GM12874 (cell line): ENCODE measurements around the gene LINGO3.

ENCODE experiments used
- TF ChIP-seq, protein P1 (sequence below): IDR thresholded peaks from 2 replicates; pipeline ENCODE4 v1.5.1; 2011; ENCODE audit warnings: low read depth, mild to moderate bottlenecking, control low read depth, low read length, moderate library complexity; ENCODE audit not compliant: insufficient read depth

LINGO3 gene

DNA sequence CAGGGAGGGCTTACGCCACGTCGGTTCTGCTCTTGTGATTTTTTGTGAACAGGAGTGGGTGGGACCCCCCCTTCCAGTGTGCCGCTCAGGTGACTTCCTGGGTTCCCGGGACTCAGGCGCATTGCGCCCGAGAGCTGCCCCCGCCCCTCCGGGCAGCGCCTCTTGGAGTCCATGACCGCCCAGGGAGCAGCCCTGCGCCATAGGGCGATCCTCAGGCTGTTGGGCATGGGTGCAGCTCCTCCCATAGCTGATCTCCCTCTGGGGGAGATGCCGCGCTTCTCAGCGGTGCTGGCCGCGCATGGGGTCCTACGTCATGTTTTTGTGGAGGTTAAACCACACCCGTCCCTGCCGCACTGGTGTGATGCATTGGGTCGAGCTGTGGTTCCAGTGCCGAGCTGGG, 44.2 kb upstream of the LINGO3 start:
- TF ChIP-seq, protein P1, sequence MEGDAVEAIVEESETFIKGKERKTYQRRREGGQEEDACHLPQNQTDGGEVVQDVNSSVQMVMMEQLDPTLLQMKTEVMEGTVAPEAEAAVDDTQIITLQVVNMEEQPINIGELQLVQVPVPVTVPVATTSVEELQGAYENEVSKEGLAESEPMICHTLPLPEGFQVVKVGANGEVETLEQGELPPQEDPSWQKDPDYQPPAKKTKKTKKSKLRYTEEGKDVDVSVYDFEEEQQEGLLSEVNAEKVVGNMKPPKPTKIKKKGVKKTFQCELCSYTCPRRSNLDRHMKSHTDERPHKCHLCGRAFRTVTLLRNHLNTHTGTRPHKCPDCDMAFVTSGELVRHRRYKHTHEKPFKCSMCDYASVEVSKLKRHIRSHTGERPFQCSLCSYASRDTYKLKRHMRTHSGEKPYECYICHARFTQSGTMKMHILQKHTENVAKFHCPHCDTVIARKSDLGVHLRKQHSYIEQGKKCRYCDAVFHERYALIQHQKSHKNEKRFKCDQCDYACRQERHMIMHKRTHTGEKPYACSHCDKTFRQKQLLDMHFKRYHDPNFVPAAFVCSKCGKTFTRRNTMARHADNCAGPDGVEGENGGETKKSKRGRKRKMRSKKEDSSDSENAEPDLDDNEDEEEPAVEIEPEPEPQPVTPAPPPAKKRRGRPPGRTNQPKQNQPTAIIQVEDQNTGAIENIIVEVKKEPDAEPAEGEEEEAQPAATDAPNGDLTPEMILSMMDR = no peak

- TF ChIP-seq, protein P1 = no peak
Observed at GRCh38 chr19:2351591-2351990, 43.6 kb upstream of the LINGO3 start.

- TF ChIP-seq, protein P1 = no peak
Observed at GRCh38 chr19:2350656-2351055, 42.7 kb upstream of the LINGO3 start.

DNA sequence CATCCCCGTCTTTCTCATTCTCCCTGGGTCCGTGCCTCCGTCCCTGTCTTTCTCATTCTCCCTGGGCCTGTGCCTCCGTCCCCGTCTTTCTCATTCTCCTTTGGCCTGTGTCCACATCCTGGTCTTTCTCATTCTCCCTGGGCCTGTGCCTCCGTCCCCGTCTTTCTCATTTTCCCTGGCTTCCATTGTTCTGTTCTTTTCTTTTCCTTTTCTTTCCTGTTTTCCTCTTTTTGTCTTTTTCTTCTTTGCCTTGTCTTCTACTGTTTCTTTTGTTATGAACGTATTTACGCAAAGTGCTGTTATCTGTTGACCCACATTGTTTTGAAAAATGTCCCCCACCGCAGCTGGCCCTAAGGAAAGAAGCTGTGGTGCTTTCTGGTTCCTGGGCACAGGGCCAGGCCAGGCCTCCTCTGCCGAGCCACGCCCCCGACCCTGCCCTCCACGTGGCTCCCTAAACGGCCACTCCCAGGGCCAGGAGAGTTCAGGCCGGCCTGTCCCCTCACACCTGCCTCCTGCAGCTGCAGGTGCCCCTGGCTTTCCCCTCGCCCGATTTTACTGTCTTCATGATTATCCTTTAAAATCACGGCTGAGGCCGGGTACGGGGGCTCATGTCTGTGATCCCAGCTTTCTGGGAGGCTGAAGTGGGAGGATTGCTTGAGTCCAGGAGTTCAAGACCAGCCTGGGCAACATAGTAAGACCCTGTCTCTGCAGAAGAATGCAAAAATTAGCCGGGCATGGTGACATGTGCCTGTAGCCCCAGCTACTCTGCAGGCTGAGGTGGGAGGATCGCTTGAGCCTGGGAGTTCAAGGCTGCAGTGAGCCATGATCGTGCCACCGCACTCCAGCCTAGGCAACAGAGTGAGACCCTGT, 38.1 kb upstream of the LINGO3 start:
- TF ChIP-seq, protein P1 = no peak

DNA sequence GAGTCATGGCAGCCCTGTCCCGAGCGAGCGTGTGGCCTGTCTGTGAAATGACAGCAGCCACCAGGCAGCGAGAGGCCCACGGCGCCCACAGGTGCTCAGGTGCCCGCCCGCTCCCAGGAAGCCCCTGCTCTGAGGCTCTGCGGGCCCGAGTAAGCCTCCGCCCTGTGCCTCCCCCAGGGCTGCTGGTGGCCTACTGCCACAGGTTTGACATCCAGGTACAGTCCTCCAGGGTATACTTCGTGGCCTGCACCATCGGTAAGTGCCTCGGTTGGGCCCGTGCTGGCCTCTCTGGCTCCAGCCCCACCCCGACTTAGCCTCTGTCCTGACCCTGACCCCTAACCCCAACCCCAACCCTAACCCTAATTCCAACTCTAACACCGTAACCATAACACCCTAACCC, 37.1 kb upstream of the LINGO3 start:
- TF ChIP-seq, protein P1 = no peak

GRCh38 chr19:2344381-2344870, 36.5 kb upstream of the LINGO3 start:
- TF ChIP-seq, protein P1 = no peak

GRCh38 chr19:2343289-2343982, 35.5 kb upstream of the LINGO3 start:
- TF ChIP-seq, protein P1 = no peak
